Activated CD8-positive, alpha-beta memory T cell treated with anti-CD3 and anti-CD28 coated beads for 4 hours (primary cell): Measurements from ENCODE around the gene ANKRD33B.
"Not testable (repeated sequence)": the region's sequence is repeated elsewhere in the genome, so short reads cannot be mapped to it uniquely, and the experiment has no call there.

Source experiments
- DNase-seq, 2 donors: peaks; one replicate each; pipeline ENCODE4 v3.0.0-alpha.2; 2020; ENCODE audit warnings: low read depth in 2 of 2

The ANKRD33B gene

GRCh38 chr5:10593531-10594181 is 29.8 kb downstream of the ANKRD33B start:
- no peak for DNase-seq

- DNase-seq = no peak
Measured at GRCh38 chr5:10594591-10595210, 30.8 kb downstream of the ANKRD33B start.

GRCh38 chr5:10595293-10595671 is 31.4 kb downstream of the ANKRD33B start:
- no peak for DNase-seq

GRCh38 chr5:10595672-10596309 is 31.9 kb downstream of the ANKRD33B start:
- DNase-seq = no peak

- DNase-seq = no peak
Measured at GRCh38 chr5:10596310-10596703, 32.4 kb downstream of the ANKRD33B start.

GRCh38 chr5:10596886-10597451 is 33.1 kb downstream of the ANKRD33B start:
- no peak for DNase-seq

- DNase-seq = no peak
Measured at GRCh38 chr5:10599113-10599512, 35.2 kb downstream of the ANKRD33B start.

GRCh38 chr5:10599862-10600284 is 36.0 kb downstream of the ANKRD33B start:
- no peak for DNase-seq

- DNase-seq = no peak
Measured at GRCh38 chr5:10600626-10601245, 36.9 kb downstream of the ANKRD33B start.

- DNase-seq = no peak
Measured at GRCh38 chr5:10601246-10602030, 37.6 kb downstream of the ANKRD33B start.

GRCh38 chr5:10602031-10602806 is 38.3 kb downstream of the ANKRD33B start:
- DNase-seq = no peak

GRCh38 chr5:10604975-10605374 is 41.1 kb downstream of the ANKRD33B start:
- DNase-seq = no peak

- DNase-seq = not testable (repeated sequence)
Measured at GRCh38 chr5:10606632-10607022, 42.8 kb downstream of the ANKRD33B start.

- no peak for DNase-seq
Measured at GRCh38 chr5:10607023-10607665, 43.3 kb downstream of the ANKRD33B start.

- no peak for DNase-seq
Measured at GRCh38 chr5:10607666-10608073, 43.8 kb downstream of the ANKRD33B start.

GRCh38 chr5:10608081-10608480 is 44.2 kb downstream of the ANKRD33B start:
- DNase-seq = not testable (repeated sequence)

- DNase-seq = no peak
Measured at GRCh38 chr5:10610058-10610457, 46.2 kb downstream of the ANKRD33B start.

- no peak for DNase-seq
Measured at GRCh38 chr5:10611290-10611689, 47.4 kb downstream of the ANKRD33B start.

- no peak for DNase-seq
Measured at GRCh38 chr5:10612251-10612650, 48.4 kb downstream of the ANKRD33B start.

- DNase-seq = no peak
Measured at GRCh38 chr5:10615693-10616092, 51.8 kb downstream of the ANKRD33B start.
